C1 segment of cervical spinal cord (tissue), 14 donors: ENCODE measurements around the gene SCAF4.
"Not testable (repeated sequence)": the region's sequence is repeated elsewhere in the genome, so short reads cannot be mapped to it uniquely, and the experiment has no call there.

Experiments used
- DNase-seq, 14 donors: peaks; one replicate each; lab custom pipeline; 2025; lab: John Stamatoyannopoulos, UW

SCAF4 gene

GRCh38 chr21:31737586-31738397 is 5.9 kb upstream of the SCAF4 start:
- not testable (repeated sequence) for DNase-seq

GRCh38 chr21:31735511-31735992 is 3.6 kb upstream of the SCAF4 start:
- DNase-seq = no peak

- peak in 1 of 14 donors; percentile 0 for DNase-seq
These were observed 1.7 kb upstream of the SCAF4 start for GRCh38 chr21:31733551-31734149.

- DNase-seq = peak in 1 of 14 donors; percentile 23
These were observed 956 bp upstream of the SCAF4 start for GRCh38 chr21:31732597-31733550.

- DNase-seq = peak in 11 of 14 donors; percentile 8 to 61 (median 35)
These were observed 662 bp downstream of the SCAF4 start for GRCh38 chr21:31731056-31731856.

- DNase-seq = peak in 3 of 14 donors; percentile 29 to 51 (median 33)
These were observed 1.2 kb downstream of the SCAF4 start for GRCh38 chr21:31730712-31731055.

- no peak for DNase-seq
These were observed 2.1 kb downstream of the SCAF4 start for GRCh38 chr21:31729622-31730343.

GRCh38 chr21:31728952-31729351 is 3.0 kb downstream of the SCAF4 start:
- no peak for DNase-seq

- DNase-seq = no peak
These were observed 3.7 kb downstream of the SCAF4 start for GRCh38 chr21:31728191-31728590.

GRCh38 chr21:31727181-31727580 is 4.7 kb downstream of the SCAF4 start:
- no peak for DNase-seq

GRCh38 chr21:31726407-31726806 is 5.5 kb downstream of the SCAF4 start:
- DNase-seq = no peak

GRCh38 chr21:31725202-31725839 is 6.6 kb downstream of the SCAF4 start:
- DNase-seq = no peak

GRCh38 chr21:31724552-31724951 is 7.4 kb downstream of the SCAF4 start:
- DNase-seq = no peak

GRCh38 chr21:31721381-31721780 is 10.5 kb downstream of the SCAF4 start:
- no peak for DNase-seq

GRCh38 chr21:31720739-31721138 is 11.2 kb downstream of the SCAF4 start:
- DNase-seq = no peak

- no peak for DNase-seq
These were observed 11.6 kb downstream of the SCAF4 start for GRCh38 chr21:31720330-31720729.

- DNase-seq = no peak
These were observed 15.8 kb downstream of the SCAF4 start for GRCh38 chr21:31716106-31716505.

- no peak for DNase-seq
These were observed 17.1 kb downstream of the SCAF4 start for GRCh38 chr21:31714741-31715365.

- DNase-seq = no peak
These were observed 17.8 kb downstream of the SCAF4 start for GRCh38 chr21:31713973-31714740.
